Measurements from ENCODE around the gene KCNT1. TPM values are rescaled to one million over a fixed set of nuclear protein-coding genes. Genes with fewer than 3 reads are reported as not detected.

Gene KCNT1
- total and polyA plus RNA-seq, 2 donors (not counting 3 experiments of a cell fraction or from before 2014, with no cell fraction given), result not detected

GRCh38 chr9:135719472-135719871 is 17.5 kb downstream of the KCNT1 start:
- no peaks in the 10 kb centered on the region for H3K36me3 ChIP-seq (ENCODE audit: control insufficient read depth in 2 of 2, extremely low read depth in 1 of 2, insufficient read depth in 2 of 2, low read length in 2 of 2)
- no peaks in the 10 kb centered on the region for H3K79me2 ChIP-seq (ENCODE audit: control insufficient read depth, insufficient read depth, low read length)
- DNase-seq (ENCODE audit: low read depth, low spot score) (no peak), FAIRE-seq (no peak)
- no peak overlapping the region for H3K4me2 ChIP-seq (ENCODE audit: insufficient read depth, low read length)
- TF ChIP-seq EZH2 (IDR thresholded peaks at IDR 0.05; ENCODE audit: borderline replicate concordance, low read depth, low read length, severe bottlenecking) (no peak), MYC (IDR thresholded peaks at IDR 0.05; ENCODE audit: low read depth, low read length) (no peak), GATA2 (IDR thresholded peaks at IDR 0.05; ENCODE audit: insufficient read depth, insufficient read length, low read depth, low read length) (no peak), POLR2AphosphoS5 (IDR thresholded peaks at IDR 0.05; ENCODE audit: insufficient read depth, low read depth, low read length) (no peak), MAX (IDR thresholded peaks at IDR 0.05; ENCODE audit: insufficient read depth, insufficient read length) (no peak)
- CTCF ChIA-PET, result interaction anchor here (1.7 kb wide), 1 partner anchor 76 kb away, joined by 3 read pairs; no protein-coding TSS in a partner anchor
- dilution Hi-C loops (cut with MboI; ENCODE audit: extremely low pct_ligation_motif_present, low sequenced_read_pairs), result no loop called here
- H3K9me1 ChIP-seq (replicated peaks; ENCODE audit: control insufficient read depth, extremely low read depth, insufficient read depth, low read length), result no peaks in the 10 kb centered on the region
- intact Hi-C loops (cut with micrococcal nuclease), result no loop called here
- no peak overlapping the region for H3K4me3 ChIP-seq (replicated peaks in 1 of 3; ENCODE audit: insufficient read depth in 1 of 3, low read depth in 1 of 3, low read length in 3 of 3)
- POLR2A ChIA-PET, result no interaction called here
- H3K9ac ChIP-seq (replicated peaks; ENCODE audit: extremely low read depth, insufficient read depth, low read length), result no peak overlapping the region
- no peak overlapping the region for H2AFZ ChIP-seq (ENCODE audit: low read depth, low read length)
- no peaks in the 10 kb centered on the region for H3K9me3 ChIP-seq (replicated peaks; ENCODE audit: control insufficient read depth, insufficient read depth, low read length)
- peaks cover 12% of the 10 kb centered on the region for H3K4me1 ChIP-seq (ENCODE audit: control insufficient read depth, extremely low read depth, insufficient read depth, low read length)
- H3K27ac ChIP-seq (ENCODE audit: insufficient read depth, low read depth, low read length), result no peak overlapping the region
- H3K27me3 ChIP-seq (ENCODE audit: control insufficient read depth in 2 of 2, insufficient read depth in 2 of 2, low read length in 2 of 2), result peaks cover 7 to 16% of the 10 kb centered on the region in 2 experiments
- no TSS peak for BruUV-seq (replicated peaks)
- no peaks in the 10 kb centered on the region for H4K20me1 ChIP-seq (replicated peaks; ENCODE audit: control insufficient read depth, extremely low read depth, insufficient read depth, low read length)

GRCh38 chr9:135722365-135722764 is 20.4 kb downstream of the KCNT1 start:
- dilution Hi-C loops (cut with MboI; ENCODE audit: extremely low pct_ligation_motif_present, low sequenced_read_pairs), result no loop called here

More at GRCh38 chr9:135722365-135722764, 20.4 kb downstream of the KCNT1 start:
- POLR2A ChIA-PET, result no interaction called here
- intact Hi-C loops (cut with micrococcal nuclease), result loop anchor here (5.0 kb wide), 1 partner anchor 240 kb away; the partner anchor contains the start of gene UBAC1
- Histone ChIP-seq H3K27ac (ENCODE audit: insufficient read depth, low read depth, low read length) (no peak overlapping the region), H4K20me1 (replicated peaks; ENCODE audit: control insufficient read depth, extremely low read depth, insufficient read depth, low read length) (no peaks in the 10 kb centered on the region), H3K36me3 (ENCODE audit: control insufficient read depth in 2 of 2, extremely low read depth in 1 of 2, insufficient read depth in 2 of 2, low read length in 2 of 2) (no peaks in the 10 kb centered on the region), H3K9me1 (replicated peaks; ENCODE audit: control insufficient read depth, extremely low read depth, insufficient read depth, low read length) (no peaks in the 10 kb centered on the region), H3K27me3 (ENCODE audit: control insufficient read depth in 2 of 2, insufficient read depth in 2 of 2, low read length in 2 of 2) (no peaks in the 10 kb centered on the region), H3K4me1 (ENCODE audit: control insufficient read depth, extremely low read depth, insufficient read depth, low read length) (peaks cover 20% of the 10 kb centered on the region), H3K79me2 (ENCODE audit: control insufficient read depth, insufficient read depth, low read length) (no peaks in the 10 kb centered on the region), H3K4me3 (replicated peaks in 1 of 3; ENCODE audit: insufficient read depth in 1 of 3, low read depth in 1 of 3, low read length in 3 of 3) (no peak overlapping the region), H3K4me2 (ENCODE audit: insufficient read depth, low read length) (no peak overlapping the region), H2AFZ (ENCODE audit: low read depth, low read length) (no peak overlapping the region), H3K9me3 (replicated peaks; ENCODE audit: control insufficient read depth, insufficient read depth, low read length) (no peaks in the 10 kb centered on the region), H3K9ac (replicated peaks; ENCODE audit: extremely low read depth, insufficient read depth, low read length) (no peak overlapping the region)
- no TSS peak for BruUV-seq (replicated peaks)
- FAIRE-seq (no peak), DNase-seq (ENCODE audit: low read depth, low spot score) (no peak)
- CTCF ChIA-PET, result no interaction called here
- no peak for TF ChIP-seq FOS (IDR thresholded peaks at IDR 0.05; ENCODE audit: borderline replicate concordance, insufficient read depth, low read length)
- TF ChIP-seq GATA2 (IDR thresholded peaks at IDR 0.05; ENCODE audit: insufficient read depth, insufficient read length, low read depth, low read length), result no peak
- TF ChIP-seq POLR2A (IDR thresholded peaks at IDR 0.05; ENCODE audit: low read depth, low read length), result no peak
- no peak for TF ChIP-seq CTCF (IDR thresholded peaks at IDR 0.05; ENCODE audit: extremely low read depth in 1 of 2, insufficient read depth in 1 of 2, low read depth in 1 of 2, low read length in 2 of 2)
- no peak for TF ChIP-seq JUN (IDR thresholded peaks at IDR 0.05; ENCODE audit: borderline replicate concordance, insufficient read depth, insufficient read length, low read depth)
- TF ChIP-seq POLR2AphosphoS5 (IDR thresholded peaks at IDR 0.05; ENCODE audit: insufficient read depth, low read depth, low read length), result no peak
- no peak for TF ChIP-seq MAX (IDR thresholded peaks at IDR 0.05; ENCODE audit: insufficient read depth, insufficient read length)
- TF ChIP-seq MYC (IDR thresholded peaks at IDR 0.05; ENCODE audit: low read depth, low read length), result no peak
- no peak for TF ChIP-seq EZH2 (IDR thresholded peaks at IDR 0.05; ENCODE audit: borderline replicate concordance, low read depth, low read length, severe bottlenecking)
